H1 (cell line): ENCODE results near the gene VASP. TPM values are rescaled to one million over a fixed set of nuclear protein-coding genes. Genes with fewer than 3 reads are reported as not detected.

Experiments used
- ASH2L ChIP-seq: fragments of 200-600, 300-600 bp; sonication (generic); IDR thresholded peaks from one replicate; pipeline ENCODE4 v1.7.1; 2017; ENCODE audit warnings: low read length
- CHD7 ChIP-seq: fragments of 300-600 bp; sonication (generic); IDR thresholded peaks from 2 replicates; pipeline ENCODE4 v1.7.1; 2012; ENCODE audit warnings: low read length, moderate library complexity, mild to moderate bottlenecking, inconsistent platforms; ENCODE audit not compliant: insufficient replicate concordance
- CTCF ChIP-seq, 3 experiments: IDR thresholded peaks; 1 replicate in 2 of 3; 2 replicates in 1 of 3; pipeline versions ENCODE4 v1.5.1 to v1.6.1; 2011; ENCODE audit warnings: low read length in 3 of 3, mild to moderate bottlenecking in 3 of 3, inconsistent platforms in 2 of 3, low read depth in 1 of 3, moderate library complexity in 1 of 3; ENCODE audit not compliant: insufficient read depth in 1 of 3; ENCODE audit errors: control extremely low read depth in 1 of 3
- SIN3A ChIP-seq, 2 experiments: IDR thresholded peaks in 1 of 2; conservative IDR thresholded peaks in 1 of 2; 2 replicates each; pipeline ENCODE4 v1.6.1; 2011 to 2012; ENCODE audit warnings: low read length in 2 of 2, improper control_type of control experiment in 1 of 2, low read depth in 1 of 2, mild to moderate bottlenecking in 1 of 2
- TAF1 ChIP-seq: IDR thresholded peaks from 2 replicates; pipeline ENCODE4 v1.6.1; 2011; ENCODE audit warnings: mild to moderate bottlenecking, low read depth, low read length
- TBP ChIP-seq: IDR thresholded peaks from 2 replicates; pipeline ENCODE4 v1.6.1; 2011; ENCODE audit warnings: low read depth, low read length, improper control_type of control experiment
- polyA plus RNA-seq, 7 experiments: library from polyadenylated mRNA; depleted of rRNA in 3 of 7; stranded (reverse) in 5 of 7; unstranded in 2 of 7; fragments of >200 nt in 5 of 7; fragments of 200-250 nt in 2 of 7; gene quantifications; 1 replicate in 5 of 7; 2 replicates in 1 of 7; 4 replicates in 1 of 7; pipeline versions ENCODE4 v1.2.1 to v1.2.3, GENCODE V29; 2011 to 2013; ENCODE audit warnings: missing spikeins in 2 of 7, mixed read lengths in 2 of 7
- total RNA-seq: library from RNA; stranded (reverse); fragmentation: NEBNext Ultra II Directional; extraction: Animal tissue kit (Norgen Biotek cat#: 25700); gene quantifications from 2 replicates; pipeline ENCODE4 v1.2.1, GENCODE V29; 2021

Gene VASP
- total and polyA plus RNA-seq, 2 of the 8 experiments (the other 6 are each of a cell fraction or from before 2014, with no cell fraction given), result 89.7 to 135 TPM

GRCh38 chr19:45508417-45508860 lies 1.2 kb downstream of the VASP start (continued):
- TF ChIP-seq CHD7 (no peak), CTCF (IDR thresholded peaks at IDR 0.05; ENCODE audit: control extremely low read depth in 1 of 3, insufficient read depth in 1 of 3, low read depth in 1 of 3, low read length in 3 of 3) (no peak), TAF1 (no peak), ASH2L (peak; percentile 18), SIN3A (conservative IDR thresholded peaks at IDR 0.05 in 1 of 2, IDR thresholded peaks at IDR 0.05 in 1 of 2; ENCODE audit: low read depth in 1 of 2, low read length in 2 of 2) (peak in 1 of 2 experiments; percentile 87; a peak in 2 of 4 replicates), TBP (0 out of 2 replicates have a peak, but pooled peaks have one; percentile 7)
